Keratinocyte (primary cell): ENCODE measurements around the gene ZFPL1. TPM values are rescaled to one million over a fixed set of nuclear protein-coding genes. Genes with fewer than 3 reads are reported as not detected.

Source experiments
- DNase-seq: peaks from one replicate; pipeline ENCODE4 v3.0.0-alpha.2; 2011; ENCODE audit warnings: low read depth, missing footprints, low spot score
- FAIRE-seq: peaks from 2 replicates; lab custom pipeline; 2011; peaks lifted over from hg19 to GRCh38; lab: Jason Lieb, UNC
- H2AFZ ChIP-seq: 2 replicates; pipeline ENCODE4 v1.6.0; 2012; ENCODE audit warnings: low read length, control low read depth, inconsistent platforms; ENCODE audit not compliant: control insufficient read depth
- H3K27ac ChIP-seq: 2 replicates; pipeline ENCODE4 v1.5.1; 2011; ENCODE audit warnings: low read length; ENCODE audit not compliant: control insufficient read depth, insufficient read depth
- H3K27me3 ChIP-seq: 3 replicates; pipeline ENCODE4 v1.6.0; 2011; ENCODE audit warnings: low read length; ENCODE audit not compliant: control insufficient read depth, insufficient read depth; ENCODE audit errors: extremely low read depth
- H3K36me3 ChIP-seq, 2 experiments: 2 replicates in 1 of 2; 3 replicates in 1 of 2; pipeline ENCODE4 v1.5.1; 2011; ENCODE audit warnings: low read length in 2 of 2, mild to moderate bottlenecking in 1 of 2; ENCODE audit not compliant: control insufficient read depth in 2 of 2, insufficient read depth in 2 of 2; ENCODE audit errors: extremely low read depth in 1 of 2
- H3K4me1 ChIP-seq: 3 replicates; pipeline ENCODE4 v1.5.1; 2011; ENCODE audit warnings: low read length; ENCODE audit not compliant: control insufficient read depth, insufficient read depth; ENCODE audit errors: extremely low read depth
- H3K4me2 ChIP-seq: 3 replicates; pipeline ENCODE4 v1.6.0; 2011; ENCODE audit warnings: low read depth, low read length; ENCODE audit not compliant: control insufficient read depth, insufficient read depth; ENCODE audit errors: extremely low read depth
- H3K4me3 ChIP-seq, 3 experiments: fragments of 200-600 bp in 1 of 3; sonication (generic) in 1 of 3; 2 replicates in 2 of 3; 3 replicates in 1 of 3; pipeline ENCODE4 v1.5.1; 2011 to 2016; ENCODE audit warnings: low read length in 3 of 3, mild to moderate bottlenecking in 3 of 3, control low read depth in 2 of 3, inconsistent platforms in 1 of 3, low read depth in 1 of 3, mixed read lengths in 1 of 3, mixed run types in 1 of 3, moderate library complexity in 1 of 3; ENCODE audit not compliant: control insufficient read depth in 2 of 3, insufficient read depth in 2 of 3; ENCODE audit errors: extremely low read depth in 1 of 3
- H3K79me2 ChIP-seq: 2 replicates; pipeline ENCODE4 v1.6.0; 2012; ENCODE audit warnings: low read length; ENCODE audit not compliant: control insufficient read depth, insufficient read depth
- H3K9ac ChIP-seq: 3 replicates; pipeline ENCODE4 v1.6.0; 2011; ENCODE audit warnings: low read length; ENCODE audit not compliant: control insufficient read depth, insufficient read depth; ENCODE audit errors: extremely low read depth
- H3K9me1 ChIP-seq: 3 replicates; pipeline ENCODE4 v1.6.0; 2011; ENCODE audit warnings: low read length; ENCODE audit not compliant: control insufficient read depth, insufficient read depth; ENCODE audit errors: extremely low read depth
- H3K9me3 ChIP-seq: 2 replicates; pipeline ENCODE4 v1.5.1; 2012; ENCODE audit warnings: low read depth, low read length; ENCODE audit not compliant: control insufficient read depth
- H4K20me1 ChIP-seq: 3 replicates; pipeline ENCODE4 v1.6.0; 2011; ENCODE audit warnings: low read length; ENCODE audit not compliant: control insufficient read depth, insufficient read depth; ENCODE audit errors: extremely low read depth
- EZH2 ChIP-seq: IDR thresholded peaks from one replicate; pipeline ENCODE4 v1.6.1; 2012; ENCODE audit warnings: inconsistent platforms, mild to moderate bottlenecking, low read length, moderate library complexity
- dilution Hi-C: fragments of 300-500 bp; cut with MboI; formaldehyde crosslinking; loops from one replicate; pipeline ENCODE4 v1.7.0; 2020; ENCODE audit warnings: low sequenced_read_pairs; ENCODE audit not compliant: extremely low pct_ligation_motif_present
- polyA plus RNA-seq, 5 experiments: library from polyadenylated mRNA; depleted of rRNA in 3 of 5; stranded (reverse) in 3 of 5; stranded (forward) in 1 of 5; unstranded in 1 of 5; fragments of >200 nt; gene quantifications; 1 replicate in 1 of 5; 2 replicates in 3 of 5; 3 replicates in 1 of 5; pipeline versions ENCODE4 v1.2.1 to v1.2.3, GENCODE V29; 2011 to 2012; ENCODE audit warnings: missing spikeins in 2 of 5, low read depth in 1 of 5, low replicate concordance in 1 of 5
- TF ChIP-seq, protein P1 (sequence below), 3 experiments: IDR thresholded peaks in 1 of 3; conservative IDR thresholded peaks in 1 of 3; optimal IDR thresholded peaks in 1 of 3; 2 replicates in 2 of 3; 3 replicates in 1 of 3; pipeline versions ENCODE3 to v1.5.1; 2011; ENCODE audit warnings: low read length in 3 of 3, mild to moderate bottlenecking in 3 of 3, moderate library complexity in 2 of 3, control low read depth in 1 of 3, inconsistent platforms in 1 of 3; ENCODE audit not compliant: insufficient read depth in 2 of 3; ENCODE audit errors: extremely low read depth in 1 of 3

The ZFPL1 gene
- polyA plus RNA-seq, 1 donor (not counting 4 experiments of a cell fraction or from before 2014, with no cell fraction given), result 15.0 TPM

DNA sequence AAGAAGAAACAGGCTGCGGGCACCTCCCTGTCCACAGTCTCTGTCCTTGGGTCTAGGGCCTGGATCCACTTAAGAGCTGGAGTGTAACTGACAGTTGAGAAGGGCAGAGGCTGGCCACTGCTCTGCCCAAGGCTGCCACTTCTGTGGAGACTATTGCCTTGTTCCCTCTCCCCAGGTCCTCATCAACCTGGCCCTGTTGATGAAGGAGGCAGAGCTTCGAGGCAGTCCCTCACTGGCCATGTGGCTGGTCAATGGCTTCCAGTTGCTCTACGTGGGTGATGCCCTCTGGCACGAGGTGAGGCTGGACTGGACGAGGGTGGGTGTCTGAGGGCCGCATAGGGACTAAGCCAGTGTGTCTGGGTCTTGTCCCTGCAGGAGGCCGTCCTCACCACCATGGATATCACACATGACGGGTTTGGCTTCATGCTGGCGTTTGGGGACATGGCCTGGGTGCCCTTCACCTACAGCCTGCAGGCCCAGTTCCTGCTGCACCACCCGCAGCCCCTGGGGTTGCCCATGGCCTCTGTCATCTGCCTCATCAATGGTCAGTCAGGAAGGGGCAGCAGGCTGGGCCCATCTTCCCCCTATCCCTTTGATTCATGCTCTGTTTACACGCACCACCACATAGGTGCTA lies 30.6 kb downstream of the ZFPL1 start:
- no peak overlapping the region for H3K4me2 ChIP-seq
- no peak overlapping the region for H3K9ac ChIP-seq
- no peaks in the 10 kb centered on the region for H3K9me3 ChIP-seq
- FAIRE-seq (no peak), DNase-seq (no peak)
- TF ChIP-seq, protein P1, sequence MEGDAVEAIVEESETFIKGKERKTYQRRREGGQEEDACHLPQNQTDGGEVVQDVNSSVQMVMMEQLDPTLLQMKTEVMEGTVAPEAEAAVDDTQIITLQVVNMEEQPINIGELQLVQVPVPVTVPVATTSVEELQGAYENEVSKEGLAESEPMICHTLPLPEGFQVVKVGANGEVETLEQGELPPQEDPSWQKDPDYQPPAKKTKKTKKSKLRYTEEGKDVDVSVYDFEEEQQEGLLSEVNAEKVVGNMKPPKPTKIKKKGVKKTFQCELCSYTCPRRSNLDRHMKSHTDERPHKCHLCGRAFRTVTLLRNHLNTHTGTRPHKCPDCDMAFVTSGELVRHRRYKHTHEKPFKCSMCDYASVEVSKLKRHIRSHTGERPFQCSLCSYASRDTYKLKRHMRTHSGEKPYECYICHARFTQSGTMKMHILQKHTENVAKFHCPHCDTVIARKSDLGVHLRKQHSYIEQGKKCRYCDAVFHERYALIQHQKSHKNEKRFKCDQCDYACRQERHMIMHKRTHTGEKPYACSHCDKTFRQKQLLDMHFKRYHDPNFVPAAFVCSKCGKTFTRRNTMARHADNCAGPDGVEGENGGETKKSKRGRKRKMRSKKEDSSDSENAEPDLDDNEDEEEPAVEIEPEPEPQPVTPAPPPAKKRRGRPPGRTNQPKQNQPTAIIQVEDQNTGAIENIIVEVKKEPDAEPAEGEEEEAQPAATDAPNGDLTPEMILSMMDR (optimal IDR thresholded peaks at IDR 0.05 in 1 of 3, IDR thresholded peaks at IDR 0.05 in 1 of 3, conservative IDR thresholded peaks at IDR 0.05 in 1 of 3; ENCODE audit: extremely low read depth in 1 of 3, insufficient read depth in 2 of 3, low read length in 3 of 3), result no peak
- TF ChIP-seq EZH2, result no peak
- no peak overlapping the region for H3K27ac ChIP-seq
- H3K4me1 ChIP-seq, result peaks cover 33% of the 10 kb centered on the region
- dilution Hi-C loops, result no loop called here
- no peaks in the 10 kb centered on the region for H4K20me1 ChIP-seq
- H3K4me3 ChIP-seq, result no peak overlapping the region
- peaks cover 2% of the 10 kb centered on the region for H3K9me1 ChIP-seq
- peaks cover 19% of the 10 kb centered on the region for H3K79me2 ChIP-seq
- no peak overlapping the region for H2AFZ ChIP-seq
- no peaks in the 10 kb centered on the region for H3K27me3 ChIP-seq
- peaks cover 15 to 18% of the 10 kb centered on the region in 2 experiments for H3K36me3 ChIP-seq

DNA sequence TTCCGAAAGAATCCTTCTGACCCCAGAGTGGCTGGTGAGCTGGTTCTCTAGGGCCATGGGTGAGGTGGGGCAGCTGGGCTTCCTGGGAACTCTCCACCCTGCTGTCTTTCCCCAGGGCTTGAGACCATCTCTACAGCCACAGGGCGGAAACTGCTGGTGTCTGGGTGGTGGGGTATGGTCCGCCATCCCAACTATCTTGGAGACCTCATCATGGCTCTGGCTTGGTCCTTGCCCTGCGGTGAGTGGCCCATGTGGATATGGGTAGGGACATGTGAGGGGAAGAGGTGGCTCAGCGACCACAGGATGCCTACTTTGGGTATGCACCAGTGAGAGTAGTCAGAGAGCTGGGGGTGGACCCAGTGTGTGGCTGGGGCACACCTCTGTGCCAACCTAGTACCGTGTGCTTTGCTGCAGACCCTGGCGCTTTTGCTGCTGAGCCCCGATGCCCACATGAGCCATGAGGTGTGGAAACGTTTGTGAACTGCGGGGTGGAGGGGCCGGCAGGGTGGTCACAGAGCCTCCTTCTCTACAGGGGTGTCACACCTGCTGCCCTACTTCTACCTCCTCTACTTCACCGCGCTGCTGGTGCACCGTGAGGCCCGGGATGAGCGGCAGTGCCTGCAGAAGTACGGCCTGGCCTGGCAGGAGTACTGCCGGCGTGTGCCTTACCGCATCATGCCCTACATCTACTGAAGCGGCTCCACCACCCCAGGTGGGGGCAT lies 31.5 kb downstream of the ZFPL1 start:
- Histone ChIP-seq H3K4me1 (peaks cover 39% of the 10 kb centered on the region), H3K27ac (no peak overlapping the region)

More for the DNA sequence above, 31.5 kb downstream of the ZFPL1 start:
- TF ChIP-seq, protein P1 (optimal IDR thresholded peaks at IDR 0.05 in 1 of 3, IDR thresholded peaks at IDR 0.05 in 1 of 3, conservative IDR thresholded peaks at IDR 0.05 in 1 of 3; ENCODE audit: extremely low read depth in 1 of 3, insufficient read depth in 2 of 3, low read length in 3 of 3), result no peak
- no peak for TF ChIP-seq EZH2
- Histone ChIP-seq H3K79me2 (peaks cover 28% of the 10 kb centered on the region), H3K36me3 (peaks cover 21 to 26% of the 10 kb centered on the region in 2 experiments), H3K9me1 (peaks cover 2% of the 10 kb centered on the region), H3K9ac (peak overlapping the region; percentile 89), H3K4me3 (peak overlapping the region in 2 of 3 experiments; percentile 76 to 82), H3K9me3 (no peaks in the 10 kb centered on the region), H4K20me1 (no peaks in the 10 kb centered on the region), H3K4me2 (peak overlapping the region; percentile 78), H2AFZ (no peak overlapping the region), H3K27me3 (no peaks in the 10 kb centered on the region)
- FAIRE-seq, result no peak
- no peak for DNase-seq
- dilution Hi-C loops, result no loop called here
